Measurements from ENCODE around the gene CDH18. TPM values are rescaled to one million over a fixed set of nuclear protein-coding genes. Genes with fewer than 3 reads are reported as not detected.

Gene CDH18
- total RNA-seq, 1 experiment from 2014 or later, result not detected

DNA sequence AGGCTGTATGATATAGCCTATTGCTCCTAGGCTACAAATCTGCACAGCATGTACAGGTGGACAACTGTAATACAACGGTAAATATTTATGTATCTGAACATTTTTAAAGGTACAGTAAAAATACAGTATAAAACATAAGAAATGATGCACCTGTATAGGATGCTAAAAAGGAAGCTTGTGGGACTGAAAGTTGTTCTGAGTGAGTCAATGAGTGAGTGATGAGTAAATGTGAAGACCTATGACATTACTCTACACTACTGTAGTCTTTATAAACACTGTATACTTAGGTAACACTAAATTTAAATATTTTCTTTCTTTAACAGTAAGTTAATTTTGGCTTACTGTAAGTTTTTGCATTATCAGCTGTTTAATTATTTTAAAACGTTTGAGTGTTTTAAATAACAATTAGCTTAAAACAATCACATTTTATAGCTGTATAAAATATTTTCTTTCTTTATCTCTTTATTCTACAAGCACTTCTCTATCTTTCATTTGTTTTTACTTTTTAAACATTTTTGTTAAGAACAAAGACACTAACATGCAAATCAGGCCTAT lies 28.1 kb downstream of the CDH18 start:
- DNase-seq (ENCODE audit: low read depth), result no peak
- in situ Hi-C loops (cut with HindIII; ENCODE audit: low pct_unique_long_range_greater_than_20kb, low sequenced_read_pairs), result no loop called here

DNA sequence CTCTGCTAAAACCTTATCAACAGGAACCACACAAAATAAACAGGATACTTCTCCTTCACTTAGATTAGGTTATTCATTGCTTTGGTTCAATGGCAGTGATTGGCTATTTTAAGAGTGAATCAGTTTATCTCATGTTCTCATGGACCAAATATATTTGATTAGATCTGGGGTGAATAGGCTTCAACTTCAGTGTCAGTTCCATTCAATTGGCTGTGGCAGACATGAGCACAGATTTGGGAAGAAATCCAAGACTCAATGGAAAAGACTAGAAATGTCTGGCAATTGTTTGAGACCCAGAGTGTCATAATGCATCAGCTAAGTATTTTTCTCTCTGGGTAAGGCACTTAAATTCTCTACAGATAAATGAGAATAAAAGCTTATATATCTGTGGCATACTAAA lies 37.1 kb downstream of the CDH18 start:
- DNase-seq (ENCODE audit: low read depth), result no peak
- in situ Hi-C loops (cut with HindIII; ENCODE audit: low pct_unique_long_range_greater_than_20kb, low sequenced_read_pairs), result no loop called here

DNA sequence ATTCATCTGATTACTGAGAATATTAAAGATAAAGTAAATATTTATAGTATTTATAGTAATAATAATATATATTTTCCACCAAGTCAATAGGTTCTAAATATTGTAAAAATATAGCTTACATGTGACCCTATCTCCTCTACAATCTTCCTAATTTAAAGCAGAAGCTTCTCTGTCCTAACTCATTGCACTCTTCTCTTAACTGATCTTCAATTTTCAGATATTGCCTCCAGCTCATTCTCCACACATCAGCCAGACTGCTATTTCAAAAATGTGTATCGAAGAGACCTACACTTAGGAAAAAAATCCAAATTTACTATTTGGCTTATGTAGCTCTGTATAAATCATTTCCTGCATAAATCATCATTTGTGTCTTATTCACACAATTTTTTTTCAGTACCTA lies 47.8 kb downstream of the CDH18 start:
- in situ Hi-C loops (cut with HindIII; ENCODE audit: low pct_unique_long_range_greater_than_20kb, low sequenced_read_pairs), result no loop called here
- DNase-seq (ENCODE audit: low read depth), result no peak

DNA sequence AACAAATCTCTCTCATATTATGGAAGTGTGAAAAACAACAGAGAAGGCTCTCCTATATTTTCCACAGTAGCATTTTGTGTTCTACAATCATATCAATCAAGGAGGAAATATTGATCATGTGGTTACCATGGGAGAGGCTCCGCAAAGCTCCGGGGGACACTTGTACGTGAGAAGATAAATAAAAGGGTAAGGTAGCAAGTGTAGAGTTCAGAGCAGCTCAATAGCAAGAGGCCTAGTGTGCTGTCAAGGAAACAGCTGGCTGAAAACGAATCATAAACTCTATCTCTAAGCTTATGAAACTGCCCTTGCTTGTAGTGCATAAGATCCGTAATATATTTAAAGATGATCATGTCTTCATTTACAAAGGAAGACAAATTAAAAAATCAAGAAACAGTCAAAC lies 57.5 kb downstream of the CDH18 start:
- in situ Hi-C loops (cut with HindIII; ENCODE audit: low pct_unique_long_range_greater_than_20kb, low sequenced_read_pairs), result no loop called here
- DNase-seq (ENCODE audit: low read depth), result no peak

DNA sequence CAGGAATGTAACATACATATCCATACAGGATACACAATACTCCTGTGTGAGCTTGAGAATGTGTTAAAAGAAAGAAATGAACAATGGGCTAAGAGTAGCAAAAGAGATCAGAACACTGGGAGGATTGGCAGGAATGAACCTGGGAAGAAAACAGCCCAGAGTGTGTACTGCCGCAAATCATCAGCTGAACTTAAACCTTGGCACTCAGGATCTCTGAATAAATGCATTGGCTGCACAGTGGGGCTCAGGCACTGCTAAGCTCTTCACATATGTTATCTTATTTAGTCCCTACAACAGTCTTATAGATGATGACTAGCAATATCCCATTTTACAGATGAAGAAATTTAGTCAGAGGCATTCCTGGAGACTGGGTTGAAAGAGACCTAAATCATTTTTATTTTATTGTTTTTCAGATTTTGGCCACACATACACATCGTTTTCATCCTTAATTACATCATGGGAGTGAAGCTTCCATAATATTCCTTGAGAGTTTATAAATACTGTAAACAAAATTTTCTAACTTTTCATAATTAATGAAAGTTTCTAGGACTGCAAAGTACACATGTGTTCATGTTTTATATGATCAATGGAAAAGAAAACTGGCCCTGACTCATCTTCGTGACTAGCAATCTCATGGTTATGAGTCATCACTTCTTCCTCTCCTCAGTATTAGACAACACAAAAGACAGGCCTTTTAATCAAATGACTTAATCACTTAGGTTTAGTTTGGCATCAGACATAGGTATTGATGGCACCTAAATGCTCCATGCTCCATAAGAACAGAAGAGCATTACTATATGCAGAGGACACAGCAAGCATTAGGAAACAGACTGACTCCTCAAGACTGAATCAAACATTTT lies 59.2 kb downstream of the CDH18 start:
- peak; percentile 71 for DNase-seq (ENCODE audit: low read depth)
- in situ Hi-C loops (cut with HindIII; ENCODE audit: low pct_unique_long_range_greater_than_20kb, low sequenced_read_pairs), result no loop called here

DNA sequence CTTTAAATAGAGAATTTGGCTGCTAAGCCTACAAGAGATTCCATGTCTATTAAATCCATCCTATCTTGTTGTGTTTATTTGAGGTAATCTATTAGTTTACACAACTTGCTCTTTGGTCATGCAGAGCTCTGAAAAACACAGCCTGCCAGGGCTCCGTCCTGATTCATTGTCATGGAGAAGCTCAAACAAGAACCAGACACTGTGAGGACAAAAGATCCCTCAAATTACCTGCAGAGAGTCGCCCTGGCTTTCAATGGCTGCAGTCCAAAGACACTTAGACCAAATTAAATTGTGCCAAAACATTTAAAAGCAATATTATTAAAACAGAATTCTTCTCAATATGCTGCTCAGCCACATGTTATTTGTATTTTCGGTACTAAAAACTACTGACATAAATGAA lies 60.1 kb downstream of the CDH18 start:
- in situ Hi-C loops (cut with HindIII; ENCODE audit: low pct_unique_long_range_greater_than_20kb, low sequenced_read_pairs), result no loop called here
- no peak for DNase-seq (ENCODE audit: low read depth)

DNA sequence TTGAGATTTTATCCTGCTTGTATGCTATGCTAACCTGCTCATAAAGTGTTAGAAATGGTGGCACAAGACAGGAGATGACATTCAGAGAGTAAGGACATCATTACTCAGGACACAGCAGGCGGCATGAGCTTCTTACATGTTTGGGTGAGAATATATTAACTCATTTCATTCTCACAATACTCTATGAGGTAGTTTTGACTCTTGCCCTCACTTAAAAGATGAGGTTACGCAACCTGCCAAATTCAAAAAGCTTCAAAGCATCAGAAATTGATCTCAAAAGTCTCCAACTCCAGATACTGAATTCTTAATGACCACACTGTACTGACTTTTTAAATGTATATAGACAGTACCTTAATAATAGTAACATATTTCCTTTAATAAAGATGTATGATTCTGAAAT lies 60.8 kb downstream of the CDH18 start:
- no peak for DNase-seq (ENCODE audit: low read depth)
- in situ Hi-C loops (cut with HindIII; ENCODE audit: low pct_unique_long_range_greater_than_20kb, low sequenced_read_pairs), result no loop called here

DNA sequence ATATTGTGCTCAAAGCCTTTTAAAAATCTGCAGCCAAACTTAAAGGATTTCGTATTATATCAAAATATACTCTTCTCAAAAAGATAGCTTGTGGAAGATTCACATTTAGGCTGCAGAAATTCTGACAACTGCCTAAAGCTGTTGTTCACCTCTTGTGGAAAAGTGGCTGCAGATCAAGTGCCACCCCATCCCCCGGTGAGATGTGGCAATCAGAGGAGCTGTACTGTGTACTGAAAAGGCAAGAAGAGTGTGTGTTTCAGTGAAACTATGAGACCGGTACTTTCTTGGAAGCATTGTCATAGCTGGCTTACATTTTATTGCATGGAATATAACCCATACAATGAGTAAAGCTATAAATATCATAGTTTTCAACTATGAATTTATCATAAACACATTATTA lies 64.3 kb downstream of the CDH18 start:
- DNase-seq (ENCODE audit: low read depth), result no peak
- in situ Hi-C loops (cut with HindIII; ENCODE audit: low pct_unique_long_range_greater_than_20kb, low sequenced_read_pairs), result no loop called here

DNA sequence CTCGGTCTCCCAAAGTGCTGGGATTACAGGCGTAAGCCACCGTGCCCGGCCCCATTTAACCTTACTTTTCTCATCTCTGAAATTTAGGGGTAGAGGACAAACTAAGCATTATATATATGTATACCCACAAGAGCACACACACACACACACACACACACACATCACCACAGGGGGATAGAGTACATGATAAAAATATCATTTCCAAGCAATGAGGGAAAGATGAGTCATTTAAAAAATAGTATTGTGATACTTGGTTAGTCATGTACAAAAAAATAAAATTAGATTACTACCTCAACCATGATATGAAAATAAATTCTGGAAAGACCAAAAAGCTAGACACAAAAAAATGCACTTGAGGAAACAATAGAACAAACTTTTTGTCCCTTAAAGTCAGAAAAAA lies 67.2 kb downstream of the CDH18 start:
- DNase-seq (ENCODE audit: low read depth), result no peak
- in situ Hi-C loops (cut with HindIII; ENCODE audit: low pct_unique_long_range_greater_than_20kb, low sequenced_read_pairs), result no loop called here

DNA sequence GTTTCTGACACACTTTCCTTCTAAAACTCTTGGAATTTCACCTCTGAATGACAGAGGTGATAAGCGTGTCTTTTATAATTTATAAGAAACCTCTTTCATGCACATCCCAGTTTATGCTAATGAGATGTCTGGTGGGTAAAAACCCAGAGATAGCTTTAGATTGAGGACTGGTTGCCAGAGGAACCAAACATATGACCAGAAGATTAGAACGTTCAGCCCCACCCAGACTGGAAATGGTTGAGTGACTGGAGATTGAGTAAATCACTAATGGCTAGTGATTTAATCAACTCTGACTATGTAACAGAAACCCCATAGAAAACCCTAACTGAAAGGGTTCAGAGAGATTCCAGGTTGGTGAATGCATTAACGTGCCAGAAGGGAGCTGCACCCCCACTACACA lies 69.2 kb downstream of the CDH18 start:
- DNase-seq (ENCODE audit: low read depth), result no peak
- in situ Hi-C loops (cut with HindIII; ENCODE audit: low pct_unique_long_range_greater_than_20kb, low sequenced_read_pairs), result no loop called here

DNA sequence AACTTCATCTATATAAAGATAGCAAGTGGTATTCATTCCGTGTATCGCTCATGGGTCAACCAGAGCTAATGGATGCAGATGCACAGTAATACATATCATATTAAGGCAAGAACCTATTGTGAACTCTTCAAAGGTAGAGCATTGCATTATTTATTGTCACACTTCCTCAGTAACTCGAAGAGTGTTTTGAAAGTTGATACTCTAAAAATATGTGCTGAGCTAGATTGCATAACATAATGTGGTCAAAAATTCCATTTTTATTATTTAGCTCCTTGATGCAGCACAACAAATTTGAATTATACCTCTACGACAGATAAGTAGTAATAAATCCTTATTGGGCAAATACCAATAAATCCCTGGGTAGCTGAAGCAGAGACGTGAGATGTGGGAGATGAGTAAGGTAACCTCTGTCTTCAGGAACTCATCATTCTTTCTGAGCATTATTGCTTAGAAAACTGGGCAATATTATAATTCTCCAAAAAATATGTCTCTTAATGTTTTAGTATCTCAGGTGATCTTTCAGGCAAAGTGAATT lies 70.3 kb downstream of the CDH18 start:
- in situ Hi-C loops (cut with HindIII; ENCODE audit: low pct_unique_long_range_greater_than_20kb, low sequenced_read_pairs), result no loop called here
- DNase-seq (ENCODE audit: low read depth), result no peak

DNA sequence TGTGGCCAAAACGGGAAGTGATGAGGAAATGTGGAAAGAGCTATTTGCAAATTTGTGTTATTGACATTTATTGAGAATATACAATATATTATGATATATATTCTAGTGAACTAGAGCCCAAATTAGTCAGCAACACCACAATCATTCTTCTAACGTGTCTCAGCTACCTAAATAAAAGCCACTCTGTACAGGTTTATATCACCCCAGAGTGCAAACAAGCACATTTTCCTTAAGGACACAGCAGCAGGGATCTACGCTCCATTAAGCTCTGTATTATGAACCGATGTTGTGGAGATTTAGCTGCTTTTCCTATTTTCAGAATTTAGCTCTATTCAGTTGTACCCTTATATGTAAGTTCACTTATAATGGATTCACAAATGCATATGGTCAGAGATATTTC lies 77.9 kb downstream of the CDH18 start:
- in situ Hi-C loops (cut with HindIII; ENCODE audit: low pct_unique_long_range_greater_than_20kb, low sequenced_read_pairs), result no loop called here
- no peak for DNase-seq (ENCODE audit: low read depth)

DNA sequence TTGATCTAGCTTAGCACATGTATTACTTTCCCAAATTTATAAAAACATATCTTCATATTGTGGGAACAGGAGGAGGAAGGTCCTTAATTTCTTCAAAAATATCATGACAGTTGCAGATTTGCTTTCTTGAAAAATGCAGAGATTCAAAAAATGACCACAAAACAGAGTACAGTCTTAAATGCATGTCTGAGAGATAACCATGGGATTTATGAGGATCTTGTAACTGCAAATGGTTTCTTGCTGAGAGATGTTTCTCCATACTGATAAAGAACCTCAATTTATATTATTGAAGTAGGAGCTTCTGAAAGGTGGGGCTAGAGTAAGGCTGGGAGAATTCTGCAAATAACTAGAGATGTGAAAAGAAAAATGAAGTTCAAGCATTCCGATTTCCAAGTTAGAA lies 83.2 kb downstream of the CDH18 start:
- no peak for DNase-seq (ENCODE audit: low read depth)
- in situ Hi-C loops (cut with HindIII; ENCODE audit: low pct_unique_long_range_greater_than_20kb, low sequenced_read_pairs), result no loop called here

DNA sequence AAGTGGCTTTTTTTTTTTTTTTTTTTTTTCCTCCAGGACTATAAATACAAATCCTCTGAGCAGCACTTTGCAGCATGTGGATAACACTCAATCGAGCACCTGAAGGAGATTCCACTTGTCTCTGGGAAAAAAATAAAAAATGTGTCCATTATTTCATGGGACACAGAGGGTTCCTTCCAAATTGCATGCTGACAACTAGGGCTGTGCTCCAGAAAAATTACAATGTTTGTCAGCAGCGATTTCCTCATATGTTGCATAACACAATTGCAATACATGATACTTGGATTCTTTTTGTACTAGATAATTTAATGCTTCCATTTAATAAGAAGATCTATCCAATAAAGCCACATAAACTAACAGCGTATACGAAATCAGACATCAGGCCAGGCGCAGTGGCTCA lies 84.4 kb downstream of the CDH18 start:
- in situ Hi-C loops (cut with HindIII; ENCODE audit: low pct_unique_long_range_greater_than_20kb, low sequenced_read_pairs), result no loop called here
- DNase-seq (ENCODE audit: low read depth), result no peak

DNA sequence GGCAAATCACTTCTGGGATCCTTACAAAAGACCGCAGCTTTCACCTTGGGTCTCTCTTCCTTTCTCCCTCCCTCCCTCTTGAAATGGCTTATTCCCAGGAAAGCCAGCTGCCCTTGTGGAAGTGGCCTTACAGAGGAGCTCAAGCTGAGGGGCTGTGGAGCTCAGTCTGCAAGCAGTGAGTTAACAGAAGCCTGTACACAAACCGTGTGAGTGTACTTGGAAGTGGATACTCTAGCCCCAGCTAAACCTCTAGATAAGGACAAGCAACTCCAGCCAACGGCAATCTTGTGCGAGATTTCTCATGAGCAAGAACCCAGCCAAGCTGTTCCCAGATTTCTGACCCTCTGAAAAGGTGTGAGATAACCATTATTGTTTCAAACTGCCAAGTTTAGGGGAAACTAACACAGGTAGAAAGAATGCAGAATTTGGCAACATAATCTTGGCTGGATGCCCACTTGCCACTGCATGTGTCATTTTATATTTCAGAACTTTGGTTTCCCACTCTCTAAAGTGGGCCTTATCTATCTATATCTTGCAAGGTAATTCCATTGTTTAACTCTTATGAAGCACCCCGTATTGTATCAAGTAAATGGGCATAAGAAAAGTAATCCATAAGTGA lies 85.6 kb downstream of the CDH18 start:
- DNase-seq (ENCODE audit: low read depth), result no peak

DNA sequence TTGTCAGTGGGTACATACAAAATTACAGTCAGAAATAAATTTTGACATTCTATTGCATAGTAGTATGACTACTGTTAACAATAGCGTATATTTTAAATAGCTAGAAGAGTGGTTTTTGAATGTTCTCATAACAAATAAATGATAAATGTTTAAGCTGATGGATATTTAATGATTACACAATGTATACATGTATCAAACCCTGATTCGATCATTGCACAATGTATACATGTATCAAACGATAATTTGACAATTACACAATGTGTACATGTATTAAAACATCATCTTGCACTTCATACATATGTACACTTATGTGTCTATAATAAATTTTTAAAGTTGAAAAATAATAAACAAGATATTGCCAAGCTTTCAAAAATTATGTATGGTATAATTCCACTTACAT lies 87.7 kb downstream of the CDH18 start:
- DNase-seq (ENCODE audit: low read depth), result no peak
- in situ Hi-C loops (cut with HindIII; ENCODE audit: low pct_unique_long_range_greater_than_20kb, low sequenced_read_pairs), result no loop called here

More for the DNA sequence above, 85.6 kb downstream of the CDH18 start:
- in situ Hi-C loops (cut with HindIII; ENCODE audit: low pct_unique_long_range_greater_than_20kb, low sequenced_read_pairs), result no loop called here

DNA sequence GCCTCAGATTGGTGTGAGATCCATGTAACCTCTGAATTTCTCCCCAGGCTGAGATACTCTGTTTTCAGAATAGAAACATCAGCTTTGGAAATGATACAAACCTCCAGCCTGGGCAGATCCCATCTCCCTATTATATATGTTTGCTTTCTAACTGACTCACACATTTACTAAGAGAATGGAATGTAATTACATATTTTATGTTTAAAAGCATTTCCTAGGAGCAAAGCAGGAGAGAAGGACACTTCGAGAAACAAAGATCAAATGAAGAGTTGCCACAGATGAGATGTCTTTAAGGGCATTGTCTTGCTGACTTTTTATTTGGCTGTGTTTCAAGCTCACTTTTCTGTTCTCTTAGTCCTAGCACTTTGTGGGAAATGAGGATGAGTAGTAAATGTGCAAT lies 96.3 kb downstream of the CDH18 start:
- in situ Hi-C loops (cut with HindIII; ENCODE audit: low pct_unique_long_range_greater_than_20kb, low sequenced_read_pairs), result no loop called here
- no peak for DNase-seq (ENCODE audit: low read depth)

DNA sequence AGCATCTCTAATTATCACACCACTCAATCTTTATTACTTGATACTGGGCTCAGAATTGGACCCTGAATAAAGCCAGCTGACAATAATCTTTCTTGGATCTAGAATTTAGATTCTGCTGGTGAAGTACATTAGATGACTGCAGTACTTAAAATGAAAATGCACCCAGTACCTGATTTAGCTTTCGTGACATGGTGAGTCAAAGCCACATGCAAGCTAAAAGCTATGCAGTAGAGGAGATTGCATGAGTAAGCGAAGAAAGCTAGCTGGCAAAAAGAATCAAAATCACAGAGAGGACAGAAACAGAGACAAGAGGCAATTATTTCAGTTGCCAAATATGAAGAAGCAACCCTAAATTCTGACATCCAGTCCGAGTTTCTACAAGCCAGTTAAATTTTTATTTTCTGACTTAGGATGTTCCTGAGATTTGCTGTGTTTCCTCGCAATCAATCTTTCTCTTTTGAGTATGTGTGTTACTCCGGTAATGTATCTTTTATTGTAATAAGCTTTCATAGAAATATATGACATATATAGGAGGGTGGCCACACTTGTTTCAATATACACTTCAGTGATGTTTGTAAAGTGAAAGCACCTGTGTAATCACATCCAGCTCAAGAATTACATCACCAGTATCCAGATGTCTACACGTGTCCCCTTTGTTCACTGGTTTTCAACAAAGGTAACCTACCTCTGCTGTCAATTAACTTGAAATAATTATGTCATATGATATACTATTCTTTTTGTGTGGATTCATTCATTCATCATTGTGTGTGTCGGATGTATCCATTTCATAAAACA lies 101.7 kb downstream of the CDH18 start:
- peak; percentile 9 for DNase-seq (ENCODE audit: low read depth)
- in situ Hi-C loops (cut with HindIII; ENCODE audit: low pct_unique_long_range_greater_than_20kb, low sequenced_read_pairs), result no loop called here
